GM19238 (cell line): ENCODE data around the gene SH3GL1.
"Not testable (repeated sequence)": the region's sequence is repeated elsewhere in the genome, so short reads cannot be mapped to it uniquely, and the experiment has no call there.

Source experiments
- DNase-seq: peaks from one replicate; pipeline ENCODE4 v3.0.0; 2011; ENCODE audit warnings: low spot score; ENCODE audit not compliant: insufficient read length

The SH3GL1 gene

DNA sequence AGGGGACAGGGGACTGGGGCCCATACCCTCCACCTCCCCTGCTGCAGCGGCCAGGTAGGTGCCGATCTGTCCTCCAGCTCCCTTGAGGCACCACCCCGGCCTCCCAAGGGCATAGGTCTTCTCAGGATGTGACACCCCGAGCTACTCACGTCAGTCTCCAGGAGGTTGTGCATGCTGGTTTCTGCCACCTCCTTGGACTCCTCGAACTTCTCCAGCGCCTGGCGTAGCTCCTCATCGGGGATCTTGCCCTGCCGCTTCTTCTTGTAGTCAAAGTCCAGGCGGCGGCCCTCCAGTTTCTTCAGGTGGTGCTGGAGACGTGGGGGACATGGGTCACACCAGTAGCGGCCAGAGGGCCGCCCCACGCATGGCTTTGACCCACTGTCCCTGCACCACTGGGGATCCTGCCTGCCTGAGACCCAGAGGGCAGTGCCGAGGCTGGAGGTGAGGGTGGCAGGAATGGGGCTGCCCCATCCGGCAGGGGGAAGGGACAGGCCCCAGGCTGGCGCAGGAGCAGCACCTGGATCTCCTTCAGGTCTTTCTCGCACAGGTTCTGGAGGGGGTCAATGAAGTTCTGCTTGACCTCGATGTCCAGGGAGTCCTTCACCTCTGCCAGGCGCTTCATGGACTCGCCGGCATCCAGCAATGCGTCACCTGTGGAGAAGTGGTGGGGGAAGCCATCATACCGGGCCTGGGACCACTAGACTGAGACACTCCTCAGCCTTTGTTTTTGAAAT lies 36.6 kb downstream of the SH3GL1 start:
- no peak for DNase-seq

DNA sequence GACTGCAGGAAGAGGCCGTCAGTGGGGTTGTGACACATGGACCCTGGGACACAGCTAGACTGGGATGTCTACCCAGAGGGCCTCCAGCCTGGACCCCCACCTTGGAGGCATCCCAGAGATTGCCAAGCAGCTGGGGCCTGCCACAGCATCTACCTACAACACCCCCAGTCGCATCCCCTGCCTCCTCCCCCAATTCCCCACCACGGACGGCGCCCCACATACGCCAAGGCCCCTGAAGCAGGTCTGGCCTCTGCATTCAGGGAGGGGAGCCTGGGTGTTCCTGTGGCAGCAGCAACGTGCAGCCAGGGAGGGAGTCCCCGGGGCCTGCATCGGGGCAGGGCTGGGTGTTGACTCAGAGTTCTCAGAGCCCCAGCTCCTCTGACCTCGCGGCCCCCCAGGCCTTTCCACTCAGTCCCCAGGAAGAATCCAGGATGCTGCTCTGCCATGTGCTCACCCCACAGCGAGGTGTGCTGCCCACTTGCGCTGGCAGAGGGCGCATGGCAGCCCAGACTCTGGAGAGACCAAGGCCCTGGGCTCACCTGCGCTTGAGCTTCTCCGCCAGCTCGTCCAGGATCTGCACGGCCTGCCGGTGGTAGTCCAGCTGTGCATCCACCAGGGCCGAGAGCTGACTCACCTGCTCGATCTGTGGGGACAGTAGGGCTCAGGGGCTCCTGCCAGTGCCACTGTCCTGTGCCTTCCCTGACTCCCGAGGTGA lies 37.4 kb downstream of the SH3GL1 start:
- no peak for DNase-seq

DNA sequence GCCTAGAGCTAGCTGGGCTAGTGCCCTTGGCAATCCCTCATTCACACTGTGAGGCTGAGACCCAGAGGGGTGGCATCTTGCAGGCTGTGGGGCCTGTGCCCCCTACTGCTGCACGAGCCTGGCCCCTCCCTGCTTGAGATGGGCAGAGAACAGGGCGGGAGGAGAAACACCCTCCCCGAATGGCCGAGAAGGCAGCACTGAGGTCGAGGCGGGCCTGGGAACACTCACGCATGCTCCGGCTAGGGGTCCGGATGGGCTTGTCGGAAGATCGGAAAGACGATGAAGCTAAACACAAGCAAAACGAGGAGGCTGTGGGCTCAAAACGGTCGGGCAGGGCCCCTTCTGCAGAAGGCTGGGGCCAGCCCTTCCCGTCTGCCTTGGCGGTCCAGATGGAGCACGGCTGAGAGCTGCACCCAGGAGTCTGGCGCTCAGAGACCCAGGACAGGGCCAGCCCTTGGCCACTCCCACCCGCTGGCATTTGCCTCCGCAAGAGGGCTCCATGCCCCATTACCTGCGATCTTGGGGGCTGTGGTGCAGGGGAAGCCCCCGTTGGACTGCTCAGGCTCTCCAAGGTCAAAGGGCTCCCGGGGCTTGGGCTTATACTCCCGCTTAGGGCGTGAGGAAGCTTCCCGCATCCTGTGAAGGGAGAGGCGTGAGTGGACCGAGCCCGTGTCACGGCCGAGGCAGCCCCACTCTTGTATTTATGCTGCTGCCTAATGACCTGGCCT lies 38.1 kb downstream of the SH3GL1 start:
- DNase-seq: no peak

DNA sequence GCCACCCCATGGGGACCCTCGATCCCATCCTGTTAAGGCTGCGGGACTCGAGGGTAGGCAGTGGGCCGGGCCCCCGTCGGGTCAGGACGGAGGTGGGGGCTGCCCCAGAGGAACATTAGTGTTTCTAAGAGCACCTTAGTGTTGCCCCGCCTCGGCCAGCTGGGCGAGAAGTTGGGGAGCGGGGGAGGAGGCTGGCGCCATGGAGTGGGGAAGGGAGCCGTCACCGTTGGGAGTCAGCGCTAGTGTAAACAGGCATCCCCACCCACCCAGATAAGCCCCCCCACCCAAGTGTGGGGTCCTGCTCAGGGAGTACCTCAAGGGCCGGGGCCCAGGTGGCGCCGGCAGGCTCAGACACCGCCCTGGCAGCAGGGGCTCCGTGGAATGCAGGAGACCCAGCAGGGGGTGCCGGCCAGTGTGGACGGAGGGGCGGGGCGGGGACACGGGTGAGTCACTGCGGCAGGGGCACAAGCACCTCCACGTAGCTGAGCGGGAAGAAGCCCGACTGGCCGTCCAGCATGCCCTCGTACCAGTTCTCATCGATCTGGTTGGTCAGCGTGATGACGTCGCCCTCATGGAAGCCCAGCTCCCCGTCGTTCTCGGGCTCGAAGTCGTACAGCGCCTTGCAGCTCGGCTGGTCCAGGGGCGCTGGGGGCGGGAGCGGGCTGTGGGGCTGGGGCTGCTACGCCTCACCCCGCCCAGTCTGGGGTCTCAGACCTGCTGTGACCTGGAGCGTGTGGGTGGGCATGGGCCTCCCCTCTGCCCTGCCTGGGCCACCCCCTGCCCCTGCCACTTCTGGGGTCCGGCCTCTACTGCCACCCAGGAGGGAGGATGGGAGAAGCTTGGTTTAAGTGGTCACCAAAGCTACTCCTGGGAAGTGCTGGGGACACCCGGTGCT lies 38.9 kb downstream of the SH3GL1 start:
- no peak for DNase-seq

DNA sequence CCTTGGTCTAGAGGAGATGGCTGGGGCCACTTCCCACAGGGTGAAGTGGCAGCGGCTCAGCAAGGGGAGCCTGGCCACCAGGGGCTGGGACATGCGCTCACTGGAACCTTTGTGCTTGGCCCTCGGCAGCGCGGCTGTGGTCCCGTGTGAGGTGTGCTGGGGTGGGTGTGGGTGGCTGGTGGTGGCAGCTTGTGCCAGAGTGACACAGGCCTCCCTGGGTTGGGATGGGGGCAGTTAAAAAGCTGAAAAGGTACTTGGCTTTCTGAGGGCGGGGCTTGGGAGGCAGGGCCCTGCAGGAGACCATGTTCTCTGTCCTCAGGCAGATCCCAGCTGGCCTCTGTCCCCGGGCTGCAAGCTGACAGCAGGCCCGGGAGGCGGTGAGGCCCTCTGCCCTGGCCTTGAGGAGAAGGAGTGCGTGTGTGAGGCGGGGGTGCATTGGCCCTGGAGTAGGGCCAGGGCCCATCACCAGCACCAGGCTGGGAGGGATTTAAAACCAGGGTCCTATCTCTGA lies 39.7 kb downstream of the SH3GL1 start:
- no peak for DNase-seq

DNA sequence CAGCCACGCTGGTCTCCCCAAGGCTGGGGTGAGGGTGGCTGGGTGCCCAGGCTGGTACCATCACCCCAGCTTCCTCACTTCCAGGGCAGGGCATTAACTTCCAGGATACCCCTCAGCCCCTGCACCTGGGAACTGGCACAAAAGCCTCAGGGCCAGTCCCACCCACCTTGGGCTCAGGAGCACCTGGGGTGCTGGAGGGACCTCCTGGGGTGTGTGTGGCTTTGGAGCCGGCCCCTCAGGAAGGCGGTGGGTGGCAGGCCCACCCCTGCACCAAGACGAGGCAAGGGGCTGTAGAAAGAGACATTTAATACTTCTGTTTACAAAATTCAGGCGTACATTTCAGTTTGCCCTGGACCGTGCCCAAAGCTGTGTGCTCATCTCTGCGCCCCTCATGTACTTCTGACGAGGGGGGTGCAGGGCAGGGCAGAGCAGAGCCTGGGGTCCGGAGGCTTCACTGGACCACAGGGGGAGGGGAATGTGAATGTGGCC lies 40.2 kb downstream of the SH3GL1 start:
- DNase-seq: no peak

DNA sequence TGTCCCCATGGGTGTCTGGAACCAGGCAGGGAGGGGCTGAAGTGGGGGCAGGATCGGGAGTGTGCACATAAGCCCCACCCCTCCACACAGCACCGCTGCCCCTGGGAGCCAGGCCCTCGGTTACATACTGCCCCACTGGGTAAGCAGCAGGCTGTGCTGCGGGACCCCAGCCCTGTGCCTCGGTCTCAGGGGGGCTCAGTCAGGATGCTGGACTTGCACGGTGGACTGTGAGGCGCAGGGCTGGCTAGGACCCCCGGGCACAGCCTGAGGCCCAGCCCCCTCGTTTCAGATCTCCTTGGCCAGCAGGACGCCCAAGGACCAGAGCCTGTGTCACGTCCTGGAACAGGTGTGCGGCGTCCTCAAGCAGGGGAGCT lies 40.7 kb downstream of the SH3GL1 start:
- DNase-seq: no peak

DNA sequence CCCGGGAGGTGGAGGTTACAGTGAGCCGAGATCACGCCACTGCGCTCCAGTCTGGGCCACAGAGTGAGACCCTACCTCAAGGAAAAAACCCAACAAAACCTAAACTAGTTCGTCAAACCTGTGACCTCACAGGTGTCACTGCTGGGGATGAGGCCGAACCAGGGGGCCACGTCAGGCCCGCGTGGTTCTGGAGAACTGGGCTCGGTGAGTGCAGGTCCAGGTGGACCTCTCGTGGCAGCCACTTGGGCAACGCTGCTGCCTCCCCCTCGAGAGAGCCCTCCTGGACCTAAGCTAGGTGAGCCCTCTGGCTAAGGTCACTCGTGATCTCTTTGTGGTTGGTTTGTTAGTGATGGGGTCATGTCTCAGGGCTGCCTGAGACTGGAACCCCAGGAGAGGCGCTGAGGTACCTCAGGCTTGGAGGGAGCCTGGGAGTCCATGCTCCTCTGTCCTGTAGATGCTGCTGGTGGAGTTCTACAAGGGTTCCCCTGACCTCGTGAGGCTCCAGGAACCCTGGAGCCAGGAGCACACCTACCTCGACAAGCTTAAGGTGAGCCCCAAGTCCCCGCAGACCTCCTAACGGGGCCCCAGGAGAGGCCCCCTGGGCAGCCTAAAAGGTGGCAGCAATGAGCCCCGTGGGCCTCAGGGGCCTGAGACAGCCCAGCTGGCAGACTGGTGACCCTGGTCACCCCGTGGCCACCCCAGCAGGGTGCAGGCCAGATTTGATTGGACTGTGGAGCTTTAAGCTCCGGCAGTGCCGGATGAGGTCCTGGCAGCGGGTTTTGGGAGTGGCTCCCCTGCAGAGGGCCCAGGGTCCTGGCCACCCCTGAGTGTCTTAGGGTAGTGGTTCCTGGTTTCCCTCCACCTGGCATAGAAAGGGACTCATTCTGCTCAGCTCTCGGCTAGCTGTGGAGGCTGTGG lies 41.4 kb downstream of the SH3GL1 start:
- no peak for DNase-seq

DNA sequence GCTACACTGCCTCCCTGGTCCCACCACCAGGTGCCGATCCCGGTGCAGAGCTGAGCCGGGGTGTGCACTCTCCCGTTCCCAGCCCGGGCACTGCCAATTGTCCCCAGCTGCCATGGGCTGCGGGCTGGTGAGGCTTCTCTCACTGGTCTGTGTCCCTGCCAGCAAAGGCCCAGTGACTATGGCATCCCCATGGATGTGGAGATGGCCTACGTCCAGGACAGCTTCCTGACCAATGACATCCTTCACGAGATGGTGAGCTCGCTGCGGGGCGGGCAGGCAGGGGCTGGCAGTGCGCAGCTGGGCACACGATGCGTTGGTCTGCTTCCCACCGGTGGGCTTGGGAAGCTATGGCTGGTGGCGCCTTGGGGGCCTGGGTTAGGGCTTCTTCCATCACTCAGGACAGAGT lies 42.4 kb downstream of the SH3GL1 start:
- DNase-seq: no peak

DNA sequence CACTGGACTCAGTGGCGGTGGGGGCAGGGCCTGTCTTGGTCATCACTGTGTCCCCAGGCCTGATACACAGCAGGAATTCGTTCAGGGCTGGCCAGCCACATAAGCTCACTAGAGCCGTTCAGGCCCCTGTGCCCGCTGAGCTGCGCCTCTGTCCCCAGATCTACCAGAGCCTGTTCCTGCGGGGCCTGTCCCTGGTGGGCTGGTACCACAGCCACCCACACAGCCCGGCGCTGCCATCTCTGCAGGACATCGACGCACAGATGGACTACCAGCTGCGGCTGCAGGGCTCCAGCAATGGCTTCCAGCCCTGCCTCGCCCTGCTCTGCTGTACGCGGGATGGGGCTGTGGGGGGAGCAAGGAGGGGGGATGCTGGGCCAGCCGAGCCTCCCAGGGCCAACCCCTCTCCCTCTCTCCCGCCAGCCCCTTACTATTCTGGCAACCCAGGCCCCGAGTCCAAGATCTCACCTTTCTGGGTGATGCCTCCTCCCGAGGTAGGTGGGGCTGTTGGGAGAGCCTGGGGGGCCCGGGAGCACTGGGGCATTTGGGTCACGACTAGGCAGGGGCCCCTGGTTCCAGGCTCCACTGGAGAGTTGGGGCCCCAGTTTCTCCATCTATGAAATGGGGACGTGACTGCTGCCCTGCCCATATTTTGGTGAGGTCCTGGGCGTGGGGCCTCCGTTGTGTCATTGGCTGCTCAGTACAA lies 43.1 kb downstream of the SH3GL1 start:
- no peak for DNase-seq

DNA sequence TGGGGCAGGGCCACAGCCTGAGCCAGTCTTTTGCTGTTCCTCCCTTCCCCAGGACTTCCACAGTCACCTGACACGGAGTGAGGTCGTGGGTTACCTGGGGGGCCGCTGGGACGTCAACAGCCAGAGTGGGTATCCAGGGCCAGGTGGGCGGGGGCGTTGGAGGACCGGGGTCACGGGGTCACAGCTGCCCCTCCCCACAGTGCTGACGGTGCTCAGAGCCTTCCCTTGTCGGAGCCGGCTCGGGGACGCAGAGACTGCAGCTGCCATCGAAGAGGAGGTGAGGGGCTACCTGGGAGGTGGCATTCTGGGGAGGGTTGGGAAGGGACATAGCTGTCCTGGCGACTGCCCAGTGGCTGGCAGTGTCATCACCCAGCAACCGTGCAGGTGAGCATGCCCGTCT lies 45.5 kb downstream of the SH3GL1 start:
- no peak for DNase-seq

DNA sequence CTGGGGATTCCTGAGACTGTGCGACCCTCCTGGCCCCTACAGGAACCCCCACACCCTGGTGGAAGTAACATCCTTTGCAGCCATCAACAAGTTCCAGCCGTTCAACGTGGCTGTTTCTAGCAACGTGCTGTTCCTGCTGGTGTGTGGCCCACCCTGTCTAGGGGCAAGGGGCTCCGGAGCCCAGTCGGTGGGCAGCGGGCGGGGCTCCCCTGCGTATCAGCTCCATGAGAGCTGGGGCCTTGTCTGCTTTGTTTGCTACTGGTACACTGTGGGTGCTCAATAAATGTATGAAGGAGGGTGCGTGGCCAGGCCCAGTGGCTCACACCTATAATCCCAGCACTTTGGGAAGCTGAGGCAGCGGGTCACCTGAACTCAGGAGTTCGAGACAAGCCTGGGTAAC lies 46.1 kb downstream of the SH3GL1 start:
- no peak for DNase-seq

DNA sequence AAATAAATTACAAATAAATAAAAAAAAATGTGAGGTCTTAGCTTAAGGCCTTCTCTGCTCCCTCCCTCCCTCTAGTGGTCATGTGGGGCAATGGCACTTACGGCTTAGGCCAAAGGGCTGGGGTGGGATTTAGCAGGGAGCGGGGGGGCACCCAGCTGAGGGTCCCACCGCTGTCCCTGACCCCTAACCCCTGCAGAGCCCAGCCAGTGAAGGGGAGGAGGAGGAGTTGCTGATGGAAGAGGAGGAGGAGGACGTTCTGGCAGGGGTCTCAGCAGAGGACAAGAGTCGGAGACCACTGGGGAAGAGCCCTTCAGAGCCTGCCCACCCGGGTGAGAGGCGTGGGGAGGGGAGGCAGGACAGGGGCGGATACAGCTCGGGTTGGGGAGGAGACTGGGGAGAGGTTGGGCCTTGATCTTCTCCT lies 47.6 kb downstream of the SH3GL1 start:
- DNase-seq: no peak

DNA sequence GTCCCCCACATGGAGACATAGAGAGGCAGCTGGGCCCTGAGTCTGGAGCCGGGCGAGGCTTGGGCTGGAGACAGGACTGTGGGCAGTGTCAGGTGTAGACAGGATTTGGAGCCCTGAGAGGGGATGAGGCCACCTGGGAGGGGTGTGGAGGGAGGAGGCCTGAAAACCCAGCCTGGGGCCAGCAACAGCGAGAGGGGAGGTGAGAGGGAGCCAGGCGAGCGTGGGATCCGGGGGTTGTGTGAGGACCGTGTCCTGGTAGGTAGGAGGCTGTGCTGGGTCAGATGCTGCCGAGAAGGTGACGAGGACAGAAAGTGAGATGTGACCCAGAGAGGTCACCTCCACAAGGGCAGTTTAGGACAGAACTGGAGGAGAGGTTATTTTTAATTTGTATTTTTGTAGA lies 49.6 kb downstream of the SH3GL1 start:
- no peak for DNase-seq

DNA sequence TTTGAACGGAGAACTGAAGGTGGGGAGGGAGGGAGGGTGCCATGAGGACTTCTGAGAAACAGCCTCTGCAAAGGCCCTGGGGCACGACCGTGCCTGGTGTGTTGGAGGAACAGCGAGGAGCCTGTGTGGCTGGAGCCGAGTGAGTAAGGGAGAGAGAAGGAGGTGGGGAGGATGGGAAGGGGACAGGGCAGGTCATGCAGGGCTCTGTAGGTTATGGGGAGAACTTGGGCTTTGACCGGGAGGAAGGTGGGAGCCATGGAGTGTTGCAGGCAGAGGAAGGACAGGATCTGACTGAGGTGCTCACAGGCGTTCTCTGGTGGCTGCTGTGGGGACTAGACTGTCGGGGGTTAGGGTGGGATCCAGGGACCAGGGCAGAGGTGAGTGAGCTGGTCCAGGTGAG lies 50.2 kb downstream of the SH3GL1 start:
- no peak for DNase-seq

DNA sequence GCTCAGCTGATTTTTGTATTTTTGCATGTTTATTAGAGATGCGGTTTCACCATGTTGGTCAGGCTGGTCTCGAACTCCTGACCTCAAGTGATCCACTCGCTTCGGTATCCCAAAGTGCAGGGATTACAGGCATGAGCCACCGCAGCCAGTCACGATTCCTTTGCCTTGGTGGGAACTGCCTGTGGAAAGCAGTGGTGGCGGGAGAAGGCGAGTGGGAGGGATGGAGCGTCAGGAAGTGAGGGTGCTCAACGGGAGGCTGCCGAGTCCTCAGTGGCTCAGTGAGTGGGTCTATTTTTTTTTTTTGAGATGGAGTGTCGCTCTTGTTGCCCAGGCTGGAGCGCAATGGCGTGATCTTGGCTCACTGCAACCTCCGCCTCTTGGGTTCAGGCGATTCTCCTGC lies 51.1 kb downstream of the SH3GL1 start:
- DNase-seq: not testable (repeated sequence)

DNA sequence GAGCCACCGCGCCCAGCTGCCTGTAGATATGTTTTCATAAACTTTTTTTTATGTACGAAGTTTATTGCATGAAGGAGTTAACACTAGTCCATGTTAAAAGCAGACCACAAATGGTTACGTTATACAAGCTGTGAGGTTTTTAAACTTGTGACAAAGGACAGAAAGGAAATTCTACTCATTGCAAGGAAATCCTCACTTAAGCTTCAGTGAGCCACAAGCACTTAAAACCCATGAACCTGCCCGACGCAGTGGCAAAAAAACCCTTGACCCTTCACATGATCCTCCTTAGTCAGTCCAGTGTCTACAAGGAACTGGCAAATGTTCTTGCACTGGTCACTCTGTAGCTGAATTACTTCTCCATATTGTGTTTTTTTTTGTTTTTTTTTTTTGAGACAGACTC lies 52.8 kb downstream of the SH3GL1 start:
- DNase-seq: no peak

DNA sequence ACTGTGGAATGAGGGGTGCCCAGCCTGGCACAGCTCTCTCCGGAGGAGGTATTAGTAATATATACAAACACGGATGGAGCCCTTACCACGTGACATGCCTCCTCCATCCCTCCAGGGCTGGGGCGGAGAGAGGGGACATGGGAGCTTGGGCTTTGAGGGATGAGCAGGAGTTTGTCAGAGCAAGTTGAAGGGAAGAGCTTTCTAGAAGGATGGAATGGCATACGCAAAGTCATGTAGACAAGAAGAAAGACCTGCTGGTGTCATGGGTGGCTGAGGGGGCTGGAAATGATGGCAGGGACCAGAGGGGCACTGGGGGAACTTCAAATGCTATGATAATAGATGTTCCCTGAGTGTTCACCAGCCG lies 54.3 kb downstream of the SH3GL1 start:
- DNase-seq: no peak

DNA sequence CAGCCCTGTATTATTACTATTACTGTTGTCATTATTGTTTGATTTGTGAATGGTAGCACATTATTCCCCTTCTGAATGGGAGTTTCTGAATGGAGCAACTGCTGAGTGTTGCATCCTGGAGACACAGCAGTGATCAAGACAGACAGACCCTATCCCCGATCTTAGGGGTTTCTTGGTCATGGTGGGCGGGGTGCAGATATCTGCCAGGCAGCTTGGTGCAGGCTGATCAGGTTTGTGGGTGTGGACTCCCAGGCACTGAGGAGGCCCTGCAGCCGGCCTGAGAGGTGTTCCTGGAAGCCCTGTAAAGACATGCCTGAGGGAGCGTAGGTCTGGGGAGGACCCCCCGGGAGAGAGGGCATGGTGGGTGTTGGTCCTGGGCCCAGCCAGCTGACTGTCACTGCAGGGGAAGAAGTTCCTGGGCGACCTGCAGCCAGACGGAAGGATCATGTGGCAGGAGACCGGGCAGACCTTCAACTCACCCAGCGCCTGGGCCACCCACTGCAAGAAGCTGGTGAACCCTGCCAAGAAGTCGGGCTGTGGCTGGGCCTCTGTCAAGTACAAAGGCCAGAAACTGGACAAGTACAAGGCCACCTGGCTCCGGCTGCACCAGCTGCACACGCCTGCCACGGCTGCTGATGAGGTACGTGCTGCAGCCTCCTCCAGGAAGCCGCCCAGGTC lies 54.9 kb downstream of the SH3GL1 start:
- DNase-seq: no peak
